Skeletal muscle satellite cell (primary cell): Measurements from ENCODE around the gene SH3PXD2A.

Experiments used
- H3K27me3 ChIP-seq: 2 replicates; pipeline ENCODE4 v1.7.0; 2013; ENCODE audit warnings: low read length; ENCODE audit not compliant: control insufficient read depth, insufficient read depth
- H3K36me3 ChIP-seq: 2 replicates; pipeline ENCODE4 v1.7.0; 2013; ENCODE audit warnings: mild to moderate bottlenecking, control low read depth, low read length; ENCODE audit not compliant: insufficient read depth
- H3K4me1 ChIP-seq: 2 replicates; pipeline ENCODE4 v1.7.0; 2013; ENCODE audit warnings: low read length; ENCODE audit not compliant: control insufficient read depth, insufficient read depth
- H3K4me2 ChIP-seq: 2 replicates; pipeline ENCODE4 v1.7.0; 2013; ENCODE audit warnings: mild to moderate bottlenecking, low read length
- H3K4me3 ChIP-seq: 2 replicates; pipeline ENCODE4 v1.7.0; 2013; ENCODE audit warnings: low read length
- H3K9ac ChIP-seq: 2 replicates; pipeline ENCODE4 v1.7.0; 2013; ENCODE audit warnings: mild to moderate bottlenecking, low read depth, low read length, moderate library complexity
- H3K9me3 ChIP-seq: replicated peaks from 2 replicates; pipeline ENCODE4 v1.7.0; 2013; ENCODE audit warnings: mild to moderate bottlenecking, control low read depth, low read length

SH3PXD2A gene

GRCh38 chr10:103793429-103793828, 61.9 kb downstream of the SH3PXD2A start:
- H3K4me1 ChIP-seq = no peaks in the 10 kb centered on the region
- no peaks in the 10 kb centered on the region for H3K27me3 ChIP-seq
- no peak overlapping the region for H3K9ac ChIP-seq
- H3K4me2 ChIP-seq = no peak overlapping the region
- no peak overlapping the region for H3K4me3 ChIP-seq
- no peaks in the 10 kb centered on the region for H3K36me3 ChIP-seq
- no peaks in the 10 kb centered on the region for H3K9me3 ChIP-seq

- H3K27me3 ChIP-seq = no peaks in the 10 kb centered on the region
- no peak overlapping the region for H3K9ac ChIP-seq
- no peak overlapping the region for H3K4me2 ChIP-seq
- no peaks in the 10 kb centered on the region for H3K4me1 ChIP-seq
- no peaks in the 10 kb centered on the region for H3K9me3 ChIP-seq
- no peak overlapping the region for H3K4me3 ChIP-seq
- no peaks in the 10 kb centered on the region for H3K36me3 ChIP-seq
Observed at GRCh38 chr10:103792547-103792946, 62.8 kb downstream of the SH3PXD2A start.

- H3K36me3 ChIP-seq = no peaks in the 10 kb centered on the region
- no peaks in the 10 kb centered on the region for H3K9me3 ChIP-seq
- H3K9ac ChIP-seq = no peak overlapping the region
- no peaks in the 10 kb centered on the region for H3K4me1 ChIP-seq
- no peak overlapping the region for H3K4me3 ChIP-seq
- no peak overlapping the region for H3K4me2 ChIP-seq
- H3K27me3 ChIP-seq = no peaks in the 10 kb centered on the region
Observed at GRCh38 chr10:103791858-103792257, 63.5 kb downstream of the SH3PXD2A start.

- no peaks in the 10 kb centered on the region for H3K4me1 ChIP-seq
- no peak overlapping the region for H3K9ac ChIP-seq
- no peaks in the 10 kb centered on the region for H3K9me3 ChIP-seq
- no peak overlapping the region for H3K4me2 ChIP-seq
- H3K4me3 ChIP-seq = no peak overlapping the region
- no peaks in the 10 kb centered on the region for H3K36me3 ChIP-seq
- no peaks in the 10 kb centered on the region for H3K27me3 ChIP-seq
Observed at GRCh38 chr10:103791291-103791690, 64.1 kb downstream of the SH3PXD2A start.

DNA sequence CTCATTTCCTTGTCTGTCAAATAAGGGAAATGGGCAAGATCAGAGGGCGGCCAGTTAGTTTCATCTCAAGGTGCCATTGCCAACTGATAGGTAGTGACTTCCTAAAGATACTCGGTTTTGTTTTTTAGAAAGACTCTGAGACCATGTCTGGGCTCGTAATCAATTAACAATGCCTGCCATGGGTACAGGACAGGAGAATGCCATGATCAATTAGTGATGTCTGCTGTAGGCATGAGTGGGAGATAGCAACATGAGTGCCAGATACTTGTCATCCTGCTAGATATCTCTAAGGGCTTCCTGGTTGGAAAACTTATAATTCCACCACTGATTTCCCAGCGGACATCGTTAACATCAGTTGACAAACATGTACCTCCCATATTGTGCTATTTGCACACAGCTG, 64.8 kb downstream of the SH3PXD2A start:
- Histone ChIP-seq H3K27me3 (no peaks in the 10 kb centered on the region), H3K4me1 (no peaks in the 10 kb centered on the region), H3K4me3 (no peak overlapping the region), H3K4me2 (no peak overlapping the region), H3K36me3 (no peaks in the 10 kb centered on the region), H3K9me3 (no peaks in the 10 kb centered on the region), H3K9ac (no peak overlapping the region)

- H3K9ac ChIP-seq = no peak overlapping the region
- H3K9me3 ChIP-seq = no peaks in the 10 kb centered on the region
- no peak overlapping the region for H3K4me3 ChIP-seq
Observed at GRCh38 chr10:103789771-103790201, 65.6 kb downstream of the SH3PXD2A start.

GRCh38 chr10:103789161-103789560, 66.2 kb downstream of the SH3PXD2A start:
- Histone ChIP-seq H3K36me3 (no peaks in the 10 kb centered on the region), H3K4me1 (no peaks in the 10 kb centered on the region), H3K9ac (no peak overlapping the region), H3K4me3 (no peak overlapping the region), H3K9me3 (no peaks in the 10 kb centered on the region), H3K27me3 (no peaks in the 10 kb centered on the region), H3K4me2 (no peak overlapping the region)

More at GRCh38 chr10:103789771-103790201, 65.6 kb downstream of the SH3PXD2A start:
- Histone ChIP-seq H3K36me3 (no peaks in the 10 kb centered on the region), H3K27me3 (no peaks in the 10 kb centered on the region), H3K4me2 (no peak overlapping the region), H3K4me1 (no peaks in the 10 kb centered on the region)

- Histone ChIP-seq H3K4me2 (no peak overlapping the region), H3K4me3 (no peak overlapping the region), H3K9ac (no peak overlapping the region), H3K36me3 (no peaks in the 10 kb centered on the region), H3K9me3 (no peaks in the 10 kb centered on the region), H3K27me3 (no peaks in the 10 kb centered on the region), H3K4me1 (no peaks in the 10 kb centered on the region)
Observed at GRCh38 chr10:103787331-103787730, 68.0 kb downstream of the SH3PXD2A start.

- Histone ChIP-seq H3K4me1 (peaks cover 4% of the 10 kb centered on the region), H3K4me2 (no peak overlapping the region), H3K36me3 (no peaks in the 10 kb centered on the region), H3K27me3 (no peaks in the 10 kb centered on the region), H3K9ac (no peak overlapping the region), H3K4me3 (no peak overlapping the region), H3K9me3 (no peaks in the 10 kb centered on the region)
Observed at GRCh38 chr10:103786020-103786419, 69.4 kb downstream of the SH3PXD2A start.

DNA sequence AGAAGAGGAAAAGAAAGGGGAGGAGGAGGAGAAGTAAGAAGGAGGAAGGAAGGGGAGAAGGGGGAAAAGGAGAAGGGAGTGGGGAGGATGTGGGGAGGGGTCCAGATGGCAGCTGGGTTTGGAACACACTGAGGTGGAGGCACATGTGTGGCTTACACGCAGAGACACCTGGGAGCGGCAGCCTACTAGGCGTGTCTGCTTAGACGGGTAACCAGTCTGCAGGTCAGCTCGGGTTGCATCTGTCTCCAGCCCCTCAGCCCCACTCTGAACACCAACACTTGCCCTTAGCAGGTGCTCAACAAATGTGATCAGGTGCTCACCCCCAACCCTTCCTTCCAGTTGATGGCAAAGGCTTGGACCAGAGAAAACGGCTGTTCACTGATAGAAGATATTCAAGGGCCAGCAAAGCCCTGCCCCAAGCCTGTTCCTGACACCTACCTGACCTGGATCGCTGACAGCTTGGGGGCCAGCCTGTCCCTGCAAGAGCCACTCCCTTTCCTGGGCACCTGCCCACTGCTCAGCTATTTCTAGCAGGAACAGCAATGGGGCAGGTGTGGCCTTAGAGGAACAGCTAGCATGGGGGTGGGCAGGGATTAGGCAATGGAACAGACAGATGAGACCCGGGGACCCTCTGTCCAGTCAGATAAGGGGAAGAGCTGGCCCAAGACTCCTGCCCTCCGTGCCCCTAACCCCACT, 70.5 kb downstream of the SH3PXD2A start:
- Histone ChIP-seq H3K9me3 (no peaks in the 10 kb centered on the region), H3K4me3 (no peak overlapping the region), H3K9ac (no peak overlapping the region), H3K36me3 (no peaks in the 10 kb centered on the region), H3K4me1 (peaks cover 4% of the 10 kb centered on the region), H3K4me2 (no peak overlapping the region), H3K27me3 (no peaks in the 10 kb centered on the region)

- H3K9me3 ChIP-seq = no peaks in the 10 kb centered on the region
- no peak overlapping the region for H3K4me3 ChIP-seq
- H3K4me2 ChIP-seq = no peak overlapping the region
- no peaks in the 10 kb centered on the region for H3K36me3 ChIP-seq
- H3K27me3 ChIP-seq = no peaks in the 10 kb centered on the region
- no peak overlapping the region for H3K9ac ChIP-seq
- H3K4me1 ChIP-seq = peaks cover 11% of the 10 kb centered on the region
Observed at GRCh38 chr10:103784089-103784488, 71.3 kb downstream of the SH3PXD2A start.

GRCh38 chr10:103783681-103784080, 71.7 kb downstream of the SH3PXD2A start:
- no peak overlapping the region for H3K9ac ChIP-seq
- H3K27me3 ChIP-seq = no peaks in the 10 kb centered on the region
- no peaks in the 10 kb centered on the region for H3K9me3 ChIP-seq
- no peak overlapping the region for H3K4me3 ChIP-seq
- no peak overlapping the region for H3K4me2 ChIP-seq
- no peaks in the 10 kb centered on the region for H3K36me3 ChIP-seq
- H3K4me1 ChIP-seq = peaks cover 11% of the 10 kb centered on the region
